HFFc6 (cell line): ENCODE data around the gene TACC2. TPM values are rescaled to one million over a fixed set of nuclear protein-coding genes. Genes with fewer than 3 reads are reported as not detected.

Experiments
- DNase-seq: peaks from one replicate; pipeline ENCODE4 v3.0.0-alpha.2; 2018
- H3K27ac Mint-ChIP-seq: 2 replicates; pipeline ENCODE4 v1.8.0; 2020; ENCODE audit warnings: mild to moderate bottlenecking, mixed read lengths
- H3K27me3 Mint-ChIP-seq: 2 replicates; pipeline ENCODE4 v1.8.0; 2021; ENCODE audit warnings: mild to moderate bottlenecking, moderate library complexity, mixed read lengths; ENCODE audit not compliant: insufficient read depth
- H3K36me3 Mint-ChIP-seq: 2 replicates; pipeline ENCODE4 v1.8.0; 2021; ENCODE audit warnings: low read depth, mixed read lengths
- H3K4me1 Mint-ChIP-seq: 2 replicates; pipeline ENCODE4 v1.8.0; 2020; ENCODE audit warnings: low read depth, mixed read lengths
- H3K4me3 Mint-ChIP-seq: 2 replicates; pipeline ENCODE4 v1.8.0; 2020; ENCODE audit warnings: mild to moderate bottlenecking, moderate library complexity, mixed read lengths
- H3K9me3 Mint-ChIP-seq: 2 replicates; pipeline ENCODE4 v1.8.0; 2020; ENCODE audit warnings: mild to moderate bottlenecking, mixed read lengths
- CTCF ChIP-seq: fragments of 200-600 bp; sonication (generic); IDR thresholded peaks from 2 replicates; pipeline ENCODE4 v1.5.0; 2021; ENCODE audit warnings: antibody characterized with exemption, mild to moderate bottlenecking
- total RNA-seq, 6 experiments: library from RNA; stranded (reverse); fragmentation: NEBNext Ultra II Directional; extraction: Animal tissue kit (Norgen Biotek cat#: 25700); gene quantifications; 2 replicates in 1 of 6; 3 replicates in 5 of 6; pipeline ENCODE4 v1.2.3, GENCODE V29; 2021

Gene TACC2
- total RNA-seq, 6 experiments from 2014 or later: 15.9 to 19.5 (median 17.5) TPM

DNA sequence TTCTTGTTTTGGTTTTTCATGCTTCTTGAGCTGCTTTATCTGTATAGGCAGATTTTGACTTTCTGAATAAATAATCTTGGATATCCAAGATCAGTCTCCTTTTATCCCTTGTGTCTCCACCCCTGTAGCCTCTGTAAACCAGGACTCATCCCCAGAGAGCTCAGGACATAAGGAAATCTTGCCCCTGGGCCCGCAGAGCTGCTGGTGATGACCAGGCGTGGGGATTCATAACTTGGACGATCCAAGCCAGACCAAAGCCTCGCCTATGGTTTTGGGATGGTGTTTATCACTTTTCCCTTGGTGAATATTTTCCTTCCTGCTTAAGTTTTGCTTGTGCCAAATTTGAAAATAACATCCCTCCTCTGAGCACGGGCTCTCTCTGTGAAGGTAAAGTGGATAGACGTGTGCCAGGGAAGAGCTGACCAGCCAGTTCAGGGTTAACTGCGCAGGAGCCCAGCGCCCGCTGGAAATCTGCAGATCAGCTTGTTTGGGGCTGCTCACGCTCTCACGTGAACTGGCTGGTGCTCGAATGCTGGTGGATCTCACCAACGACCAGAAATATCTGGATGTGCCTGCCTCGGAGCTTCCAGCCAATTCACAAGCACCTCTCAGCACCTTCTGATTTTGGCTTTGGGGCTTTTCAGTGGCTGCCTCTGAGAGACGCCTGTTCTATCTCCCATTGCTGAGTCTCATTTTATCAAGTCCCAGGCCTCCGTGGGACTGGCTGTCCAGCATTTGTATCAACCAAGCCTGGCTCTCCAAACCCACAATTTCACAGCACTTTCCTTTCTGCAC is 150.1 kb downstream of the TACC2 start:
- H3K4me3 Mint-ChIP-seq: peak overlapping the region; percentile 2; the same call in 1 of the 2 replicates
- no peaks in the 10 kb centered on the region for H3K9me3 Mint-ChIP-seq
- peaks cover 48% of the 10 kb centered on the region for H3K4me1 Mint-ChIP-seq

GRCh38 chr10:122139627-122140170 is 150.7 kb downstream of the TACC2 start:
- H3K4me3 Mint-ChIP-seq: peak overlapping the region; percentile 2; the same call in 1 of the 2 replicates
- TF ChIP-seq CTCF: no peak
- H3K36me3 Mint-ChIP-seq: peaks cover 24% of the 10 kb centered on the region
- peak overlapping the region; percentile 96; the same call in 1 of the 2 replicates for H3K27ac Mint-ChIP-seq
- H3K27me3 Mint-ChIP-seq: no peaks in the 10 kb centered on the region; the same call in 1 of the 2 replicates
- peaks cover 48% of the 10 kb centered on the region for H3K4me1 Mint-ChIP-seq
- no peaks in the 10 kb centered on the region for H3K9me3 Mint-ChIP-seq
- no peak for DNase-seq

More for the DNA sequence above, 150.1 kb downstream of the TACC2 start:
- no peak for TF ChIP-seq CTCF
- H3K27ac Mint-ChIP-seq: peak overlapping the region; percentile 96; the same call in 1 of the 2 replicates
- H3K36me3 Mint-ChIP-seq: peaks cover 23% of the 10 kb centered on the region
- no peak for DNase-seq
- H3K27me3 Mint-ChIP-seq: no peaks in the 10 kb centered on the region

- Mint-ChIP-seq H3K27ac (peak overlapping the region; percentile 96), H3K27me3 (no peaks in the 10 kb centered on the region; the same call in 1 of the 2 replicates), H3K9me3 (no peaks in the 10 kb centered on the region), H3K36me3 (peaks cover 24% of the 10 kb centered on the region), H3K4me1 (peaks cover 48% of the 10 kb centered on the region), H3K4me3 (peak overlapping the region; percentile 81)
- no peak for TF ChIP-seq CTCF
- DNase-seq: peak; percentile 35
Observed at GRCh38 chr10:122140461-122140902, 151.5 kb downstream of the TACC2 start.

DNA sequence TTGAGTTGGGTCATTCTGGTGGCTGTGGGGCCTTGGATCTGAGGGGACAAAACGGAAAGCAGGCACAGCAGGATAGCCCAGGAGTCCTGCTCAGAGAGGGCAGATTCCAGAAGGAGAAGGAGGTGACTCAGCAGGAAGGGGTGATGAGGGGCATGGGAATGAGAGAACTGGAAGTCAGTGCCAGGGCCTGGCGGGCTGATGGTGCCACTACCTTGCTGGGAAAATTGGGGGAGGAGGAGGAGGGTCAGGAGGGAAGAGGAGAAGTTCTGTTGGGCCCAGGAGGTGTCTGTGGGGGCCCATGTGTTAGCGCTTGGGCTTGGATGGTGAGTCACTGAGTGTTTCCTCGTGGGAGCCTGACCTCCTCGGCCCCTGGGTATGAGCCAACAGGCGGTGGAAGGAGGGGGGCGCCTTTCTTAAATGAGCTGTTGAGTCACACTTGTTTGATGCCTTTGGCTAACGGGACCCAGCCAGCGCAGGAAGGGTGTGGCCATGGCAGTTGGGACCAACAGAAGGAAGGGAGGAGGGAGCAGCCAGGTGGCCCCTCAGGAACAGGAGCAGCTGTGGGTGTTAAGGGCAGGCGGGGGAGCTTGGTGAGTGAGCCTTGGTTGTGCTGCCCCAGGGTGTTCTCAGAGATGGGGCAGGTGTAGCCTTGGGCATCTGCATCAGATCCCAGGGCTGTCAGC is 152.1 kb downstream of the TACC2 start:
- DNase-seq: peak; percentile 92
- H3K36me3 Mint-ChIP-seq: peaks cover 30% of the 10 kb centered on the region
- H3K4me1 Mint-ChIP-seq: peaks cover 48% of the 10 kb centered on the region
- peak; percentile 26; the same call in 1 of the 2 replicates for TF ChIP-seq CTCF
- H3K9me3 Mint-ChIP-seq: no peaks in the 10 kb centered on the region
- H3K4me3 Mint-ChIP-seq: peak overlapping the region; percentile 81
- H3K27ac Mint-ChIP-seq: peak overlapping the region; percentile 96
- no peaks in the 10 kb centered on the region; the same call in 1 of the 2 replicates for H3K27me3 Mint-ChIP-seq

DNA sequence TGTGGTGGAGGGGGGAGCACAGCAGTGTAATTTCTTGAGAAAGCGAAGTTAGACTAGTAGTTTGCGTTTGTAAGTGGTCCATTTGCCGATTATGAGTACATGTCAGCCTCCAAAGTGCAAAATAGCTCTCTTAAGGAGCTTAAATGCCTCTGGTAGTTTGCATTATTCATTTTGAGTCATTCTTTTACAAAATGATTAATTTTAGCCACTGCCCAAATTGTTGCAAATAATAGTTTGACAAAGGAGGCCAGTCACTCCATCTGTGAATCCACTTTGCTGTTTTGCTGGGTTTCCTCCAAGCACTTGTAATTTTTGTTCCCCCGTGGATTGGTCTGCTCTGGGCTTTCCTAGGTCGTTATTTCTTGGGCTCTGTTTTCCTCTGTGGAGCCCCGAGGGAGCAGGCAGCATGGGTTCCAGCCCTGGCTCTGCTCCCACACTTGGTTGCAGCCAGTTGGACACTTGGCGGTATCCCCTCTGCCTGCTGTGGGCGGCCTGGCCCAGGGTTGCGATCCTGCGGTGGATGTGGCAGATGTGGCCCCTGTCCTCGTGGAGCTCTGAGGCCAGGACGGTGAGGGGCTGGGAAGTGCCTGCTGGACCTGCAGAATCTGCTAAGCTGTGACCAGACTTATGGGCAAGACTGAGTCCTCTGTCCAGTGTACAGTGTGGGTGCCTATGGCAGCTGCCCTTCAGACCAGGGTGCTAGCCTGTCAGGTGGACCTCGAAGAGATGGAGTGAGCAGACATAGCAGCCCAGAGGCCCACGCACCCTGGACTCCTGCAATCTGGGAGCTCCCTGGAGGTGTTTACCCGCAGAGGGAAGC is 153.1 kb downstream of the TACC2 start:
- Mint-ChIP-seq H3K27me3 (no peaks in the 10 kb centered on the region; the same call in 1 of the 2 replicates), H3K27ac (peak overlapping the region; percentile 96), H3K36me3 (peaks cover 29% of the 10 kb centered on the region), H3K4me1 (peaks cover 56% of the 10 kb centered on the region), H3K4me3 (peak overlapping the region; percentile 81), H3K9me3 (no peaks in the 10 kb centered on the region)
- TF ChIP-seq CTCF: no peak
- peak; percentile 62 for DNase-seq
